Kidney (tissue), 22 donors: ENCODE data around the gene KLHL30. TPM values are rescaled to one million over a fixed set of nuclear protein-coding genes. Genes with fewer than 3 reads are reported as not detected.

Experiments
- DNase-seq, 5 donors: peaks; one replicate each; pipeline ENCODE4 v3.0.0-alpha.2; 2013 to 2020
- FAIRE-seq: peaks from 2 replicates; lab custom pipeline; 2012; peaks lifted over from hg19 to GRCh38; lab: Jason Lieb, UNC
- H3K27ac ChIP-seq, 2 donors: one replicate each; pipeline ENCODE4 v1.7.0; 2013; ENCODE audit warnings: low read depth in 2 of 2, low read length in 2 of 2, inconsistent platforms in 1 of 2
- H3K27me3 ChIP-seq: one replicate; pipeline ENCODE4 v1.7.1; 2013; ENCODE audit warnings: low read length, inconsistent platforms; ENCODE audit not compliant: control insufficient read depth, insufficient read depth
- H3K36me3 ChIP-seq, 3 donors: one replicate each; pipeline versions ENCODE4 v1.7.0 to v1.7.1; 2013; ENCODE audit warnings: low read length in 3 of 3, control low read depth in 1 of 3, inconsistent platforms in 1 of 3; ENCODE audit not compliant: insufficient read depth in 3 of 3, control insufficient read depth in 2 of 3
- H3K4me1 ChIP-seq, 3 donors: one replicate each; pipeline versions ENCODE4 v1.7.0 to v1.7.1; 2013; ENCODE audit warnings: low read length in 3 of 3, inconsistent platforms in 1 of 3, low read depth in 1 of 3; ENCODE audit not compliant: control insufficient read depth in 2 of 3, insufficient read depth in 2 of 3
- H3K4me3 ChIP-seq, 3 donors: one replicate each; pipeline versions ENCODE4 v1.7.0 to v1.8.1; 2013; ENCODE audit warnings: low read length in 3 of 3, control low read depth in 1 of 3, inconsistent platforms in 1 of 3
- H3K9ac ChIP-seq, 3 donors: one replicate each; pipeline versions ENCODE4 v1.7.0 to v1.7.1; 2013; ENCODE audit warnings: low read length in 3 of 3, control low read depth in 1 of 3, inconsistent platforms in 1 of 3
- H3K9me3 ChIP-seq, 3 donors: one replicate each; pipeline versions ENCODE4 v1.7.0 to v1.7.1; 2013; ENCODE audit warnings: low read length in 3 of 3, control low read depth in 1 of 3, inconsistent platforms in 1 of 3; ENCODE audit not compliant: control insufficient read depth in 2 of 3, insufficient read depth in 1 of 3
- CTCF ChIP-seq: IDR thresholded peaks from 3 replicates; pipeline ENCODE4 v1.5.1; 2012; ENCODE audit warnings: mild to moderate bottlenecking, moderate library complexity, borderline replicate concordance; ENCODE audit not compliant: insufficient read depth; ENCODE audit errors: extremely low read depth
- intact Hi-C: fragments of 100-400 bp; cut with DNase I; formaldehyde crosslinking; loops from one replicate; pipeline ENCODE4 v1.11.1; 2022
- long read RNA-seq, 10 donors: library from polyadenylated mRNA in 1 of 10; unstranded in 1 of 10; transcript quantifications; one replicate each; pipeline ENCODE4 v2.0.0 and lab custom pipeline, GENCODE V29; 2021 to 2026
- polyA plus RNA-seq: library from polyadenylated mRNA; stranded (reverse); fragments of 350-450 nt; fragmentation: Illumina TruSeq; extraction: RNeasy Lipid Tissue Mini Kit (QIAGEN cat#74804); gene quantifications from one replicate; pipeline ENCODE4 v1.2.3, GENCODE V29; 2014; ENCODE audit warnings: low read depth, low replicate concordance; ENCODE audit not compliant: insufficient read depth
- total RNA-seq: library from RNA; stranded (reverse); fragmentation: NEBNext Ultra II Directional; extraction: Animal tissue kit (Norgen Biotek cat#: 25700); gene quantifications from one replicate; pipeline ENCODE4 v1.2.1, GENCODE V29; 2021
- donor health status: control.
- donor health status: control.
- donor health status: control.
- donor health status: control.
- donor health status: control.
- donor health status: DM: yes; HTN: yes; CAD: no.
- donor health status: Normal renal cell carcinoma (clear cell type).

KLHL30 gene
- total RNA-seq (5.7 TPM), polyA plus RNA-seq (0.24 TPM)
- long read RNA-seq, donor 1, result 0 reads
- long read RNA-seq, donor 2, result 0 reads
- long read RNA-seq, donor 3, result 0 reads
- long read RNA-seq, donor 4, result 0 reads
- long read RNA-seq, donor 5, result 0 reads
- long read RNA-seq, donor 6, result 0 reads
- long read RNA-seq, donor 7, partial matches to known transcripts, result 0 of 3 reads
- long read RNA-seq, donor 7, other reads (novel, unspliced or antisense), result 3 of 3 reads
- long read RNA-seq, donor 8, result 0 reads
- long read RNA-seq, donor 9, result 0 reads
- long read RNA-seq, donor 10, result 0 reads

GRCh38 chr2:238138331-238139195 is at the start of gene KLHL30:
Gene KLHL30, plus strand, starts transcription at chr2:238138668. Its CDS starts 2,087 bp downstream, at chr2:238140755.
- TF ChIP-seq CTCF, result no peak
- no peak within 1 kb of the TSS for H3K27ac ChIP-seq
- no peaks in the 10 kb centered on the region for H3K9me3 ChIP-seq
- intact Hi-C loops, result no loop called here
- no peaks in the 10 kb centered on the region for H3K27me3 ChIP-seq
- H3K4me3 ChIP-seq, result no peak within 1 kb of the TSS
- DNase-seq (peak in 2 of 5 donors; percentile 37 to 68), FAIRE-seq (no peak)
- H3K9ac ChIP-seq, result no peak within 1 kb of the TSS
- H3K36me3 ChIP-seq, result no peaks in the 10 kb centered on the region
- peaks cover 0 to 4% (median 0%) of the 10 kb centered on the region in 3 donors for H3K4me1 ChIP-seq

GRCh38 chr2:238090887-238091286 is 47.6 kb upstream of the KLHL30 start:
- no peaks in the 10 kb centered on the region for H3K4me1 ChIP-seq
- peaks cover 0 to 3% (median 2%) of the 10 kb centered on the region in 3 donors for H3K36me3 ChIP-seq
- no peak overlapping the region for H3K27ac ChIP-seq
- no peaks in the 10 kb centered on the region for H3K27me3 ChIP-seq
- no peaks in the 10 kb centered on the region for H3K9me3 ChIP-seq
- H3K4me3 ChIP-seq, result no peak overlapping the region
- H3K9ac ChIP-seq, result no peak overlapping the region
- DNase-seq (no peak), FAIRE-seq (no peak)
- intact Hi-C loops, result no loop called here
- TF ChIP-seq CTCF, result no peak

- TF ChIP-seq CTCF, result no peak
- DNase-seq (no peak), FAIRE-seq (no peak)
- Histone ChIP-seq H3K4me3 (no peak overlapping the region), H3K9me3 (no peaks in the 10 kb centered on the region), H3K9ac (no peak overlapping the region), H3K27ac (no peak overlapping the region), H3K4me1 (no peaks in the 10 kb centered on the region), H3K27me3 (no peaks in the 10 kb centered on the region), H3K36me3 (peaks cover 0 to 3% (median 2%) of the 10 kb centered on the region in 3 donors)
- intact Hi-C loops, result no loop called here
Observed at GRCh38 chr2:238091436-238092060, 46.9 kb upstream of the KLHL30 start.
